ENCODE measurements around the gene ALDOA. TPM values are rescaled to one million over a fixed set of nuclear protein-coding genes. Genes with fewer than 3 reads are reported as not detected.
"Not testable (repeated sequence)": the region's sequence is repeated elsewhere in the genome, so short reads cannot be mapped to it uniquely, and the experiment has no call there.

ALDOA gene
- polyA plus RNA-seq, 1 experiment: 1,788 TPM

GRCh38 chr16:30030841-30031413, 34.6 kb upstream of the ALDOA start, which contains the start of gene TLCD3B:
Gene TLCD3B, minus strand, starts transcription at chr16:30031271. Its CDS starts 744 bp downstream, at chr16:30030527.
- TF ChIP-seq, protein P1, sequence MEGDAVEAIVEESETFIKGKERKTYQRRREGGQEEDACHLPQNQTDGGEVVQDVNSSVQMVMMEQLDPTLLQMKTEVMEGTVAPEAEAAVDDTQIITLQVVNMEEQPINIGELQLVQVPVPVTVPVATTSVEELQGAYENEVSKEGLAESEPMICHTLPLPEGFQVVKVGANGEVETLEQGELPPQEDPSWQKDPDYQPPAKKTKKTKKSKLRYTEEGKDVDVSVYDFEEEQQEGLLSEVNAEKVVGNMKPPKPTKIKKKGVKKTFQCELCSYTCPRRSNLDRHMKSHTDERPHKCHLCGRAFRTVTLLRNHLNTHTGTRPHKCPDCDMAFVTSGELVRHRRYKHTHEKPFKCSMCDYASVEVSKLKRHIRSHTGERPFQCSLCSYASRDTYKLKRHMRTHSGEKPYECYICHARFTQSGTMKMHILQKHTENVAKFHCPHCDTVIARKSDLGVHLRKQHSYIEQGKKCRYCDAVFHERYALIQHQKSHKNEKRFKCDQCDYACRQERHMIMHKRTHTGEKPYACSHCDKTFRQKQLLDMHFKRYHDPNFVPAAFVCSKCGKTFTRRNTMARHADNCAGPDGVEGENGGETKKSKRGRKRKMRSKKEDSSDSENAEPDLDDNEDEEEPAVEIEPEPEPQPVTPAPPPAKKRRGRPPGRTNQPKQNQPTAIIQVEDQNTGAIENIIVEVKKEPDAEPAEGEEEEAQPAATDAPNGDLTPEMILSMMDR (IDR thresholded peaks at IDR 0.05; ENCODE audit: insufficient read depth, low read depth, low read length): no peak
- DNase-seq (ENCODE audit: low read depth): no peak
- H3K4me3 ChIP-seq (ENCODE audit: low read depth, low read length): peak within 1 kb of the TSS; percentile 6
- CTCF ChIA-PET: interaction anchor here (1.1 to 6.0 kb wide), 12 partner anchors 8 to 331 kb away, joined by 3 to 46 read pairs (median 7); partner anchors contain the start of gene C16orf92
- POLR2A ChIA-PET: no interaction called here
- no peaks in the 10 kb centered on the region for H3K36me3 ChIP-seq (ENCODE audit: control insufficient read depth, insufficient read depth, low read length)
- H3K27me3 ChIP-seq (ENCODE audit: control insufficient read depth, insufficient read depth, low read length): peaks cover 30% of the 10 kb centered on the region

DNA sequence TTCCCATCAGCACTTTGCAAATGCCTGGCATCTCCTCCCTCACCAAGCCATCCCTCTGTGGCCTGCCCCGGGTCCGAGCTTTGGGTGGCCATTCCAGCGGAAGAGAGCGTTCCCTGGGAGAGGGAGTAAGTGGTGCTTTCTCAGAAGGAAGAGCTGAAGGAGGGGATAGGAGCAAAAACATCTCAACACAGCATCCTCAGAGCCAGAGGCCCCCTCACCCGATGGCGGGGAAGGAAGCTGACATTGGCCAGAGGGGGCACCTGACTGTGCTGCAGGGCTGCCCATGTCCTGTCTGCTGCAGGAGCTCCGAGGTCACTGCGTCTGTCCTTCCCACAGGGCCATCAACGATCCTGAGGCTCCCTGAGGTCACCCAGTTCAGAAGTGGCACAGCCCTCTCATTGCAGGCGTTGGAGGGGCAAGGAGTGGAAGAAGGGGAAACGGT, 34.1 kb upstream of the ALDOA start:
- ChIA-PET POLR2A (no interaction called here), CTCF (interaction anchor here (0.6 to 6.0 kb wide), 18 partner anchors 8 to 331 kb away, joined by 3 to 46 read pairs (median 4); partner anchors contain the start of genes C16orf92 and KIF22)
- Histone ChIP-seq H3K4me3 (ENCODE audit: low read depth, low read length) (no peak overlapping the region), H3K36me3 (ENCODE audit: control insufficient read depth, insufficient read depth, low read length) (no peaks in the 10 kb centered on the region), H3K27me3 (ENCODE audit: control insufficient read depth, insufficient read depth, low read length) (peaks cover 30% of the 10 kb centered on the region)
- TF ChIP-seq, protein P1 (IDR thresholded peaks at IDR 0.05; ENCODE audit: insufficient read depth, low read depth, low read length): no peak
- no peak for DNase-seq (ENCODE audit: low read depth)

DNA sequence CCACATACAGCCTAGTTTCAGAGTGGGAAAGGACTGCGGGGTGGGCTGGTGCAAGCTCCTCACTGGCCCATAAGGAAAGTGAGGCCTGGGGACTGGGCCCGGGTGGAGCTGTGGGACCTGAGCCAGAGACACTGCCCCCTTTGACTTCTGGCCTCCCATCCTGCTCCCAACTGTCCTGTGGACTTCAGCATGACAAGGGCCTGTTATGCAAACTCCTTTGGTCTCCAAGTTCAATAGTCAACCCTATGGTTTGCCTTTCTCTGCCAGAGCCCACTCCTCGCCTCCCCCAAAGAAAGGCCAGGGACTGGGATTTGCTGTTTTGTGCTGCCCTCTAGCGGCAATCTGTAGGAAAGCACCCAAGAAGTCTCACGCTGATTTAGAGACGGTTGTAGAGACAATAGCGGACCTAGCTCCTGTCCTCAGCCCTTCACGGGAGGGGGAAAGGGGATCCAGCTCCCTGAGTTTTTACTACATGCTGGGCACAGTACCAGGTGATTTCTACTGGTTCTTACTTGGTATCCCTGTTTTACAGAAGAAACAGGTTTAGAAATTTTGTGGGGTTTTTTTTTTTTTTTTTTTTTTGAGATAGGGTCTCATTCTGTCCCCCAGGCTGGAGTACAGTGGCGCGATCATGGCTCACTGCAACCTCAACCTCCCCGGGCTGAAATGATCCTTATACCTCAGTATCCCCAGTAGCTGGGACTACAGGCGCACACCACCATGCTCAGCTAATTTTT, 33.3 kb upstream of the ALDOA start:
- CTCF ChIA-PET: interaction anchor here (0.6 to 6.0 kb wide), 34 partner anchors 9 to 376 kb away, joined by 3 to 46 read pairs (median 4); partner anchors contain the start of genes ALDOA, C16orf92, CDIPT and KIF22
- peaks cover 30% of the 10 kb centered on the region for H3K27me3 ChIP-seq (ENCODE audit: control insufficient read depth, insufficient read depth, low read length)
- H3K36me3 ChIP-seq (ENCODE audit: control insufficient read depth, insufficient read depth, low read length): no peaks in the 10 kb centered on the region
- TF ChIP-seq, protein P1 (IDR thresholded peaks at IDR 0.05; ENCODE audit: insufficient read depth, low read depth, low read length): peak; percentile 83
- H3K4me3 ChIP-seq (ENCODE audit: low read depth, low read length): no peak overlapping the region
- no peak for DNase-seq (ENCODE audit: low read depth)
- POLR2A ChIA-PET: no interaction called here

- no peaks in the 10 kb centered on the region for H3K36me3 ChIP-seq (ENCODE audit: control insufficient read depth, insufficient read depth, low read length)
- DNase-seq (ENCODE audit: low read depth): no peak
- CTCF ChIA-PET: interaction anchor here (0.9 to 6.0 kb wide), 11 partner anchors 10 to 336 kb away, joined by 3 to 46 read pairs (median 6); partner anchors contain the start of genes ALDOA, C16orf92 and CDIPT
- POLR2A ChIA-PET: no interaction called here
- no peak overlapping the region for H3K4me3 ChIP-seq (ENCODE audit: low read depth, low read length)
- peaks cover 23% of the 10 kb centered on the region for H3K27me3 ChIP-seq (ENCODE audit: control insufficient read depth, insufficient read depth, low read length)
- TF ChIP-seq, protein P1 (IDR thresholded peaks at IDR 0.05; ENCODE audit: insufficient read depth, low read depth, low read length): no peak
Observed at GRCh38 chr16:30033270-30033669, 32.3 kb upstream of the ALDOA start.

GRCh38 chr16:30040221-30040620, 25.3 kb upstream of the ALDOA start:
- Histone ChIP-seq H3K36me3 (ENCODE audit: control insufficient read depth, insufficient read depth, low read length) (no peaks in the 10 kb centered on the region), H3K27me3 (ENCODE audit: control insufficient read depth, insufficient read depth, low read length) (no peaks in the 10 kb centered on the region; the same call in 1 of the 2 replicates), H3K4me3 (ENCODE audit: low read depth, low read length) (no peak overlapping the region)
- TF ChIP-seq, protein P1 (IDR thresholded peaks at IDR 0.05; ENCODE audit: insufficient read depth, low read depth, low read length): no peak
- ChIA-PET CTCF (interaction anchor here (5.8 kb wide), 1 partner anchor 7 kb away, joined by 46 read pairs; the partner anchor contains the start of gene TLCD3B), POLR2A (no interaction called here)
- no peak for DNase-seq (ENCODE audit: low read depth)

DNA sequence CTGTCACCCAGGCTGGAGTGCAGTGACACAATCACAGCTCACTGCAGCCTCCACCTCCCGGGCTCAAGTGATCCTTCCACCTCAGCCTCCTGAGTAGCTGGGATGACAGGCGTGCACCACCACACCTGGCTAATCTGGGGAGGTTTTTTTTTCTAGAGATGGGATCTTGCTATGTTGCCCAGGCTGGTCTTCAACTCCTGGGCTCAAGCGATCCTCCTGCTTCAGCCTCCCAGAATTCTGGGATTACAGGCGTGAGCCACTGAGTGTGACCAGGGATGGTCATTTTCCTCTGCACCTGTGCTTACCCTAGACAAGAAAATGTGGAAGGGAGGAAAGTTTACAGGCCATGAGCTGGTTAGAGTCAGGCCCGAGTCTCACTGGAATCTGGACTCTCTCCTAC, 24.9 kb upstream of the ALDOA start:
- H3K4me3 ChIP-seq (ENCODE audit: low read depth, low read length); H3K36me3 ChIP-seq (ENCODE audit: control insufficient read depth, insufficient read depth, low read length); H3K27me3 ChIP-seq (ENCODE audit: control insufficient read depth, insufficient read depth, low read length); DNase-seq (ENCODE audit: low read depth); POLR2A ChIA-PET: not testable (repeated sequence)
- CTCF ChIA-PET: interaction anchor here (1.2 to 5.8 kb wide), 3 partner anchors 8 to 18 kb away, joined by 4 to 46 read pairs (median 4); partner anchors contain the start of genes C16orf92 and TLCD3B
